Measurements from ENCODE around the gene AQP12B. TPM values are rescaled to one million over a fixed set of nuclear protein-coding genes. Genes with fewer than 3 reads are reported as not detected.

The AQP12B gene
- total RNA-seq, 1 experiment from 2014 or later: not detected

GRCh38 chr2:240687741-240688552 is 5.3 kb upstream of the AQP12B start:
- no peaks in the 10 kb centered on the region for H3K9me3 Mint-ChIP-seq (ENCODE audit: unreplicated experiment)
- no peak overlapping the region for H3K4me3 Mint-ChIP-seq (ENCODE audit: unreplicated experiment)
- no peak overlapping the region for H3K4me3 ChIP-seq (ENCODE audit: low read depth, low read length)

GRCh38 chr2:240687045-240687740 is 4.5 kb upstream of the AQP12B start:
- ChIA-PET CTCF (no interaction called here), POLR2A (no interaction called here)
- Histone ChIP-seq H3K36me3 (ENCODE audit: control insufficient read depth, insufficient read depth, low read length) (no peaks in the 10 kb centered on the region), H3K4me3 (ENCODE audit: low read depth, low read length) (no peak overlapping the region), H3K9me3 (no peaks in the 10 kb centered on the region), H3K4me1 (peaks cover 9% of the 10 kb centered on the region; the same call in 1 of the 2 replicates), H3K27me3 (replicated peaks; ENCODE audit: control insufficient read depth, insufficient read depth, low read length) (no peaks in the 10 kb centered on the region)
- no peak overlapping the region for H3K27ac Mint-ChIP-seq (ENCODE audit: unreplicated experiment)
- BruUV-seq (replicated peaks): no TSS peak
- no peaks in the 10 kb centered on the region for H3K27me3 Mint-ChIP-seq (ENCODE audit: insufficient read depth, unreplicated experiment)
- H3K4me1 Mint-ChIP-seq (ENCODE audit: low read depth, unreplicated experiment): no peaks in the 10 kb centered on the region
- no peak for TF ChIP-seq CTCF (IDR thresholded peaks at IDR 0.05; ENCODE audit: insufficient read depth in 1 of 2, low read depth in 1 of 2, low read length in 1 of 2, severe bottlenecking in 1 of 2, unreplicated experiment in 1 of 2)
- DNase-seq: no peak
- intact Hi-C loops (cut with micrococcal nuclease; ENCODE audit: unreplicated experiment): no loop called here
- no peaks in the 10 kb centered on the region for H3K36me3 Mint-ChIP-seq (ENCODE audit: insufficient read depth, unreplicated experiment)
- no peaks in the 10 kb centered on the region for H3K9me3 Mint-ChIP-seq (ENCODE audit: unreplicated experiment)
- no peak overlapping the region for H3K4me3 Mint-ChIP-seq (ENCODE audit: unreplicated experiment)

More at GRCh38 chr2:240687741-240688552, 5.3 kb upstream of the AQP12B start:
- TF ChIP-seq CTCF (IDR thresholded peaks at IDR 0.05; ENCODE audit: insufficient read depth in 1 of 2, low read depth in 1 of 2, low read length in 1 of 2, severe bottlenecking in 1 of 2, unreplicated experiment in 1 of 2): no peak
- Mint-ChIP-seq H3K36me3 (ENCODE audit: insufficient read depth, unreplicated experiment) (no peaks in the 10 kb centered on the region), H3K4me1 (ENCODE audit: low read depth, unreplicated experiment) (no peaks in the 10 kb centered on the region), H3K27ac (ENCODE audit: unreplicated experiment) (no peak overlapping the region), H3K27me3 (ENCODE audit: insufficient read depth, unreplicated experiment) (no peaks in the 10 kb centered on the region)
- no peaks in the 10 kb centered on the region for H3K27me3 ChIP-seq (replicated peaks; ENCODE audit: control insufficient read depth, insufficient read depth, low read length)
- peaks cover 9% of the 10 kb centered on the region; the same call in 1 of the 2 replicates for H3K4me1 ChIP-seq
- BruUV-seq (replicated peaks): no TSS peak
- H3K9me3 ChIP-seq: no peaks in the 10 kb centered on the region
- H3K36me3 ChIP-seq (ENCODE audit: control insufficient read depth, insufficient read depth, low read length): no peaks in the 10 kb centered on the region
- DNase-seq: no peak
- POLR2A ChIA-PET: no interaction called here
- intact Hi-C loops (cut with micrococcal nuclease; ENCODE audit: unreplicated experiment): no loop called here
- CTCF ChIA-PET: no interaction called here

- Mint-ChIP-seq H3K4me1 (ENCODE audit: low read depth, unreplicated experiment) (no peaks in the 10 kb centered on the region), H3K4me3 (ENCODE audit: unreplicated experiment) (no peak overlapping the region), H3K27me3 (ENCODE audit: insufficient read depth, unreplicated experiment) (no peaks in the 10 kb centered on the region), H3K9me3 (ENCODE audit: unreplicated experiment) (no peaks in the 10 kb centered on the region), H3K27ac (ENCODE audit: unreplicated experiment) (no peak overlapping the region), H3K36me3 (ENCODE audit: insufficient read depth, unreplicated experiment) (no peaks in the 10 kb centered on the region)
- no TSS peak for BruUV-seq (replicated peaks)
- no peak for DNase-seq
- POLR2A ChIA-PET: no interaction called here
- H3K27me3 ChIP-seq (replicated peaks; ENCODE audit: control insufficient read depth, insufficient read depth, low read length): no peaks in the 10 kb centered on the region
- peaks cover 9% of the 10 kb centered on the region; the same call in 1 of the 2 replicates for H3K4me1 ChIP-seq
- H3K36me3 ChIP-seq (ENCODE audit: control insufficient read depth, insufficient read depth, low read length): no peaks in the 10 kb centered on the region
- TF ChIP-seq CTCF (IDR thresholded peaks at IDR 0.05; ENCODE audit: insufficient read depth in 1 of 2, low read depth in 1 of 2, low read length in 1 of 2, severe bottlenecking in 1 of 2, unreplicated experiment in 1 of 2): no peak
- intact Hi-C loops (cut with micrococcal nuclease; ENCODE audit: unreplicated experiment): no loop called here
- CTCF ChIA-PET: no interaction called here
- no peak overlapping the region for H3K4me3 ChIP-seq (ENCODE audit: low read depth, low read length)
- no peaks in the 10 kb centered on the region for H3K9me3 ChIP-seq
These were observed 3.8 kb upstream of the AQP12B start for GRCh38 chr2:240686460-240686859.
